DMS53 treated with DMSO at 0.1 percent for 48 hours (cell line): ENCODE results near the gene MAPK1IP1L.
A peak's percentile ranks its signal among the peaks of the same experiment; 100 is the strongest.

ENCODE experiments used
- DNase-seq: peaks from one replicate; lab custom pipeline; 2025; ENCODE audit not compliant: unreplicated experiment; lab: John Stamatoyannopoulos, UW

Gene MAPK1IP1L

DNA sequence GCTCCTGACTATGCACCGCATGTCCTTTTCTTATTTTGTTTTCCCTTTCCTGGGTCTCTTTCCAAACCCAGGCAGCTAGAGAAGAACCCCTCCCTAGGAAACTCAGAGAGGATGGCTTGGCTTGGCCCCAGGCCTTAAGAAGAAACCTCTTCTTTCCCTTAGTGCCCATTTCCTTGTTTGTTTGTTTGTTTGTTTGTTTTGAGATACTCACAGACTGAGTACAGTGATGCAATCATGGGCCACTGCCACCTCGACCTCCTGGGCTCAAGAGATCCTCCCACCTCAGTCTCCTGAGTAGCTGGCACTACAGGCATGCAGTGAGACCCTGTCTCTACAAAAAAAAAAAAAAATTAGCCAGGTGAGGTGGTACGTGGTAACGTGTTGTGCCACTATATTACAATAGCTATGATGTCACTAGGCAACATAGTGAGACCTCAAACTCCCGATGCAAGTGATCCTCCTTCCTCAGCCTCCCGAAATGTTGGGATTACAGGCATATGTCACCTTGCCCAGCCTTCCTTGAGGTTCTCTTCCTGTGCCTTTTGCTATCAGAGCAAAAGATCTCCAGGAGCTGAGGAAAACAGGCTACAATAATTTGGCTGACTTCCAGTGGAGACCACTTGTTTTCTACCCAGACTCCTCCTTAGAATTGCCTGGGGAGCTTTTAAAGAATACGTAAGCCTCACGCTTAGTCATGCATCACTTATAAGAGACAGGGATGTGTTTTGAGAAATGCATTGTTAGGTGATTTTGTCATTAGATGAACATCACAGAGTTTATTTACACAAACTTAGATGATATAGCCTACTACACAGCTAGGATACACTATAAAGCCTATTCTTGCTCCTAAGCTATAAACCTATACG, 43.1 kb downstream of the MAPK1IP1L start:
- no peak for DNase-seq

DNA sequence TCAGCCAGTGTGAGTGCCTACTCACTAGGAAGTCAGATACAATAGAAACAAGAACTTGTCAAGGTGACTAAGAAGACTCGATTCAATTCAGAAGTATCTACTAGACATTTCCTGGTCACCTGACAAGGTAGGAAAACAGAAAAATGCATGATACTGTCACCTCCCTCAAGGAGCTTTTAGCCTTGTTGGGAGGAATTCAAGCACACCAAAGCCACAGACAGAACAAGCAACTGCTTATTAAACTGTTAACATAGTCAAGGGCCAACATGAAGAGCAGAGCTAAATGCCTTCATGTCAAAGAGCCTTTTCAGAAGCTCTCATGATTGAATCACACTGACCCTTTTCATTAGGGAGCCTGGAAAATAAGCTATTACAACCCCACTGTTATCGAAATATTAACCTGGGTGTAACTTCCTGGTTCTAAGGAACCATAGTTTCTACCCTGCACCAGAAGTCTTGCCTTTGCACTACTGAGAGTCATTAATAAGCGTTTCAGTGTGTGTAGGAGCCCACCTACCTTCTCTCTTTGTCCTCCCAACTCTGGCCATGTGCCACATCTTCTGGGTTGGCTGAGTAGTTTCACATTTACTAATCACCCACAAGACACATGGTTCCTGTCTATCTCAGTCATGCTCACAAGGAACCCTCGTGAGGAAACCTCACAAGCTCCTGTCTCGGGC, 46.6 kb downstream of the MAPK1IP1L start:
- no peak for DNase-seq

DNA sequence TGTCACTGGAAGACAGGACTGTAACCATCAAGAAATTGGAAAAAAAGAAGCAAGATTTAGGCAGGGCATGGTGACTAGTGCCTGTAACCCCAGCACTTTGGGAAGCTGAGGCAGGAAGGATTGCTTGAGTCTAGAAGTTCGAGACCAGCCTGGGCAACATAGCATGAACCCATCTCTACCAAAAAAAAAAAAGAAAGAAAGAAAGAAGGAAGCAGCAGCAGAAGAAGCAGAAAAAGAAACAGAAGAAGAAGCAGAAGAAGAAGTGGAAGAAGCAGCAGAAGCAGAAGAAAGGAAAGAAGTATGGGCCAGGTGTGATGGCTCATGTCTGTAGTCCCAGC, 47.1 kb downstream of the MAPK1IP1L start:
- no peak for DNase-seq

DNA sequence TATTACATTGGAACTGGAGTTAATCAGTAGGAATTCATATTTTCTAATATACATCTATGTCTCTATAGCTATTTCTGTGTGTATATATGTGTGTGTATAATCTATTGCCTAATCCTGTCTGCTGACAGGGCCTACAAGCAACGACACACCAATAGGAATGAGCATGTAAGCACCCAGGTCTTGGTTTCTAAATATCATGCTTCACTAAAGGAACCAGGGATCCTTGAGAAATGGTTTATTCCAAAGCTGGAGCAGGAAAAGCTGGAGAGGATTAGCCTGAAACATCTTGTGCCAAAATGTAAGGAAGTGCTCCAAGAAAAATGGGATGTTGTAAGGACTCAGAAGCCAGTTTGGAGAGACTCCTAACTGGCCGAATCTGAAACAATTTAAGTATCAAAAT, 48.3 kb downstream of the MAPK1IP1L start:
- DNase-seq: no peak

DNA sequence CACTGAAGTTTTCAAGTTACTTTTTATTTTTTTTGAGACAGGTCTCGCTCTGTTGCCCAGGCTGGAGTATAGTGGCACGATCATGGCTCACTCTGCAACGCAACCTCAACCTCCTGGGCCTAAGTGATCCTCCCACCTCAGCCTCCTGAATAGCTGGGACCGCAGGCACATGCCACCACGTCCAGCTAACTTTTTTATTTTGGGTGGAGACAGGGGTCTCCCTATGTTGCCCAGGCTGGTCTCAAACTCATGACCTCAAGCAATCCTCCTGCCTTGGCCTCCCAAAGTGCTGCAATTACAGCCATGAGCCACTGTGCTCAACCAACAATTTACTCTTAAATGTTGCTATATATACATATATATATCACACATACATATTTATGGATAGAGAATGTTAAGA, 50.3 kb downstream of the MAPK1IP1L start:
- DNase-seq: no peak

DNA sequence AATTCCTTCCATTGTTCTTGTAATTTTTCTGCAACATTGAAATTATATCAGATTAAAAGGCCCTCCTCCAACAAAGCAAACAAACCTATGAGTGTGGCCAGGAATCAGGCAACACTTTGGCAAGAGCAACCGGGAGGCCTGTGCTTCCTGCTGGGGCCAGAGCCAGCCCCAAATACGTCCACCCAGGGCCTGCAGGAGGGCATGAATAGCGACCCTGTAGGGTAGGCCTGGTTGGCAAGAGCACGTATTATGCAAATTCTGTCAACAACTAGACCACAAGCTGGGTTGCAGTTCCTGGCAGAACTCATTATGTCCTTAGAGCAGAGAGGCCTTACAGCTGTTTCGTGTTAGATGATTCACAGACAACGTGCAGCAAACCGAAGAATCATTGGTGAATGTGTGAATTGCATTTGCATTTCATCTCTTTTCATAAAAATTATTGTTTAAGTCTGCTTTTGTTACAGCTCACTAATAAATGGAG, 50.7 kb downstream of the MAPK1IP1L start:
- DNase-seq: peak; percentile 48

DNA sequence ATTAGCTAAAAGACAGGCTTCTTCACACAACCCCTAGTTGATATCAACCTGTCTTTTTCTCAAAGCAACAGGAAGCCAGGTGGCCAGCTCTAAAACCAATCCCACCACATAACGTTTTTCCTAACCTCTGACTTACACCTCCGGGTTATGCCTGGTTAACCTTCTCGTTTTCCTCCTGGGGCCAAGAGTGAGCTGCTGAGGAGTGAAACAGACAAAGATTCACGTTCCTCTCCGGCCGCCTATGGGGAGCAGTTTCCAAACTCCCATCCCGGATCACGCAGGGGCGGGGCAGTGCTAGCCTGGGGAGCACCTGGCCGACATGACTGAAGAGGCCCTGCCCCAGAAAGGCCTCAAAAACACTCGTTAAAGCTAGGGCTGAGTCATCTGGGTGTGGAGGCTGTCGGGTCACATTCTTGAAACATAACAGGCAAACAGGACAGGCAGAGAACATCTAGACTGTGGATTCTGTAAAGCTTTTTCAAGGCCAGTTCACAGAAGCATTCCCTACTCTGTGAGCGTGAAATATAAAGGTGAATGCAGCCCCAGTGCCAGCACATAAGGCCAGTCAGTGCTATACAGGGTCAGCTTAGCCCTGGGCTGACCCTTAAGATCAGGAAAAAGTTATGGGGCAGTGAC, 51.7 kb downstream of the MAPK1IP1L start:
- DNase-seq: peak; percentile 92

DNA sequence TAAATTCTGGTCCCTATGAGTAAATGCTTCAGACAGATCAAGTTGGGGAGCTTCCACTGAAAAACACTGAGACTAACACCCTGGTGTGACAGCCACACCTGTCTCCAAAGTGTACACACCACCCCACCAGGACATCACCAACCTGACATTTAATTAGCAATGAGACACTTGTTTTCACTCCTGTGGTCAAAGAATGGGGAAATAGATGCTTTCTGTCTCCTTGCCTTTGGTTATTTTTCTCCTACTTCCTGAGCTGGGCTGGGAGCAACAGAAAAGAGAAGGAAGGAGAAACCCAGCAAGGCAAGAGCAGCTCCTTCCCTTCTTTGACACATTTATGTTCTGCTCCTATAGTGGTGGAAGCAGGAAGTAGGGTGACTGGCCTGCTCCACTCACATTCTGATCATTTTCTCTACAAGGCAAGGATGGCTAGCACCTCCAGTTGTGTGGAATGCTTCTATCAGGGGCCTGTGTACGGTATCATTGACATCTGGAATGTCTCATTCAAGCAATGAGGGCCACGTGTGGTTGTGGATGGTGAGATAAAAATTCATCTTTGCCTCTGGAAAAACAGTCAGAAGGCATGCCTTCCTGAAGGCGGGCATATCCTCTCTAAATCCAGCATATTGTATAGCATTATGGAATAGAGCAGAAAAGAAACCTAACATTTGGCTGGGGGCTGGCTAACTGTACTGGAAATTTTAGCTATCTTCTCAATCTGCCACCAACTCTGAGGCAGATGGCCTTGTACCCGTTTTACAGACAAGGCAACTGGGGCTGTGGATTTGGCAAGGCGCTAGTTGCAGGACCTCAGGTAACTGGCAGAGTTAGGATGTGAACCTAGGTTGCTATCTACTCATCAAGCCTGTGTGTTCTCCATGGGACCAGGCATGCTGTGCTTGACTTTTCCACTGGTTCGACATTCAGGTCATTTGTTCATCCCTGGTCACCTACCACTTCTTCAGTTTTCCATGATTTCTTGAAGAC, 52.8 kb downstream of the MAPK1IP1L start:
- DNase-seq: no peak

DNA sequence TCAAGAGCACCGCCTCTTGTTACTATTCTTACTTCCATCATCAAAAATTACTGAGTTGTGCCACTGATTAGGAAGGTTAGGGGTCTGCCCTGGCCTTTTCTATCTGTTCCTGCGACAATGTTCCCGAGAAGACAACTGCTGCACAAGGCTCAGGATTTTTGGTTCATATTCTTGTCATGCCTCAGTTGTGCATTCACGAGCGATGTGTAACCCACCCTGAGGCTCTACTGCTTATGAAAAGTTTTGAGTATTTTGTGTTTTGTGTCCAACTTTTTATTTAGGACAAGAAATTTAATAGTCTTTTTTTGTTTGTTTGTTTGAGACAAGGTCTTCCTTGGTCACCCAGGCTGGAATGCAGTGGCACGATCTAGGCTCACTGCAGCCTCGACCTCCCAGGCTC, 54.5 kb downstream of the MAPK1IP1L start:
- DNase-seq: no peak

DNA sequence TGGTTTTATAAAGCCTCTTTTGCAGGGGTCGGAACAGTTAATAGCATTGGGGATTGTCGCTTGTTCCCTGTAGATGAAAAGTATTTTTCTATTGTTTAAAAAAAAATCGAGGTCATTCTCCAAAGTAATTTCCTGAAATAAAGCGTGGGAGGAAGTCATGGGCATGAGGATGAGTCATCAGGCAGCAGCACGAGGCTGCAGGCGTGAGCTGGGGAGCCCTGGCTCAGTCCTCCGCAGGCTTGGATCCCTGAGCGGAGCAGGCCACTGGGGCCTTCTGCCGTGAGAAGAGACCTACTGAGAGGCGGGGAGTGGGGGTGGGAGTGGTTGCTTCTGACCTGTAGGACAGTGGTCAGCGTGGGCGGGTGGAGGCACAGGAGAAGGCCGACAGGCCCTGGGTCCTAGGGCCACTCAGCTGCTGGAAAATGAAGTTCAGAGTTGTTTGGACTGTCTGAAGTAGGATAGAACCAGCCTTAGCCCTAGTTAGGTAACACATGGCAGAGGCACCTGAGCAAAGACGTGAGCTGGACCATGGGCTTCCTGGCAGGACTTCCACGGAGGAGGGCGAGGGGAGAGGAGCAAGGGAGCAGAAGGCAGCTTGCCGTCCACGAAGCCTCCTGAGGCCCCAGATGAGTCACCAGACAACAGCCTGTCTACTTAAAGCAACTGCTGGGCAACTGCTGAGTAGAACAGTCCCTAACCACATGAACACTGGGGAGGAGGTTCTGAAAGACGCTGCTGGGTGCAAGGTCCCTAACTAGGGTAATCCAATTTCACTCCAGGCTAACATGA, 56.5 kb downstream of the MAPK1IP1L start:
- DNase-seq: peak; percentile 64

DNA sequence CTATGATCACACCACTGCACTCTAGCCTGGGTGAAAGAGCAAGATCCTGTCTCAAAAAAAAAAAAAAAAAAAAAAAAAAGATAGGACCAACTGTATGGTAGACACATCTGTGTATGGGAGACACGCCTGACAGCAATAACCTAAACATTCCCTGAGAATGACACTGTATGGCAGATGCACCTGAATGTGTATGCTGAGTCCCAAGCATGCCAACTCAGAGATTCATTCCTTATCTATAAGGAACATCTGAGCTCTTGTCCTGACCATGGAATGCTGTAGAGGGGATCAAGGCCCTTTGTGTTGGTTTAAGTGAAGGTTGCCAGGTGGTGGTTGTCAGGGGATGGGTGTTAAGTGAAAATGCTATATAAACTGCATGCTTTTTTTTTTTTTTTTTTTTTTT, 58.4 kb downstream of the MAPK1IP1L start:
- no peak for DNase-seq

DNA sequence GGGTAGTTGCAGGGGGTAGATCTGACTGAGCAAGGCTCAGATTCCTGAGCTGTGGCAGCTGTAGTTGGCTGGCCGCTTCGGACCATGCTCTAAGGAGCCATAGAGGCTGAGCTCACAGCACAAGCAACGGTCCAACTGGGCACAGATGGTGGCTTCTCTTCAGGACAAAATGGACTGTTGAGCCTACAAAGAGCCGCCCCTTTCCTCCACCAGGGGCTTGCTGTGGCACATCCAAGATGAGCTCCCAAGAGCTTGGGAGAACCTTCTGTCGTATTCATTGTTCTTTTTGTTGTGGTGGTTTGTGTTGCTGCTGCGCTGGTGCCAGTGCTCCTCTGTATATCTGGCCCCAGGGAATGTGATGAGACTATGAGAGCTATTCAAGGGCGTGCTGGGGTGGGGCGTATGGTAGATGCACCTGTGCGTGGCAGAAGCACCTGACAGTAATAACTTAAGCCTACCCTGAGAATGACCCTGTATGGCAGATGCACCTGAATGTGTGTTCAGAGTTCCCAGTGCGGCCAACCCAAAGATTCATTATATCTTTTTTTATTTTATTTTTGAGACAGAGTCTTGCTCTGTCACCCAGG, 59.8 kb downstream of the MAPK1IP1L start:
- no peak for DNase-seq

DNA sequence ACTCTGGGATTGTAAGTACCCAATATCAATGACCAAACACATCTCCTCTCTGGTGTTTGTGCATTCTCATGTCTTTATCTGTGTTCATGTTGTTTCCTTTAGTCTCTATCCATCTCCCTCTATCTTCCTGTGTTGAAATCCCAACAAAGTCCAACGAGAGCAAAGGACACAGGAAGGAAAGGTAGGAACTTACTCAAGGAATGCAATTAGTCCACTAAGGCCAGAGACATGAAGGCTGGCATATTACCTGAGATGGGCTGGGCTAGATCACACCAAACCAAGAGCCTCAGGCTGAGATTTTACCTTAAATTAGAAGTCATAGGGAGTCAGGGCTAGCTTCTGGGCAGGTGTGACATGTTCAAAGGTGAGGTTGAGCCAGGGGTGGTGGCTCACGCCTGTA, 63.3 kb downstream of the MAPK1IP1L start:
- no peak for DNase-seq

DNA sequence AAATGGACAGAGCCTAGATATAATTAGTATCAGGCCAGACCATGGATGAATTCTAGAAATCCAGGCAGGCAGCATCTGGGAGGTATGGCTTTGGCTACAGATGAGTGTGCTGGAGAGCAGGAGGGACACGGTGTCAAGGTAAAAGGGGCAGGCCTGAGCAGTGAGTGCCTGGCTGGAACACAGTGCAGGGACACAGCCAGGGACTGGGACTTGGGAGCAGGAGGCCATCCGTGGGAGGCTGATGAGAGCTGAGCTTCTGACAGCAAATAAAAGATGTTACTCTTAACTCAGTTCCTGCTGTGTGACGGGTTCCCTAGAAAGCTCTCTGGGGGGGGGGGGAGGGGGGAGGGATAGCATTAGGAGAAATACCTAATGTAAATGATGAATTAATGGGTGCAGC, 64.0 kb downstream of the MAPK1IP1L start:
- DNase-seq: no peak

DNA sequence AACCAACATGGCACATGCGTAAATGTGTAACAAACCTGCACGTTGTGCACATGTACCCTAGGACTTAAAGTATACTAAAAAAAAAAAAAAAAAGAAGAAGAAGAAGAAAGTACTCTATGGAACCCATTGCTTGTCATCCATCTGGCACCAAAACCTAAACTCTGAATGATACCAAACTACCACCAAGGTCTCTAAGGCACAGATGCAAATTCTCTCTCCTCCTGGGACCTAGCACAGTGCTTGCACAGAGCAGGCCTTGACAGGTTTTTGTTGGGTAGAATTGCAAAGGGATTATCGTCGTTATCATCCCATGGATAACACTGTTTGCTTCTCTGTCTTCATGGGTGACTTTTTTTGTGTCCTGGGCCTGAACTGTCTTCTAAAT, 64.4 kb downstream of the MAPK1IP1L start:
- DNase-seq: no peak

DNA sequence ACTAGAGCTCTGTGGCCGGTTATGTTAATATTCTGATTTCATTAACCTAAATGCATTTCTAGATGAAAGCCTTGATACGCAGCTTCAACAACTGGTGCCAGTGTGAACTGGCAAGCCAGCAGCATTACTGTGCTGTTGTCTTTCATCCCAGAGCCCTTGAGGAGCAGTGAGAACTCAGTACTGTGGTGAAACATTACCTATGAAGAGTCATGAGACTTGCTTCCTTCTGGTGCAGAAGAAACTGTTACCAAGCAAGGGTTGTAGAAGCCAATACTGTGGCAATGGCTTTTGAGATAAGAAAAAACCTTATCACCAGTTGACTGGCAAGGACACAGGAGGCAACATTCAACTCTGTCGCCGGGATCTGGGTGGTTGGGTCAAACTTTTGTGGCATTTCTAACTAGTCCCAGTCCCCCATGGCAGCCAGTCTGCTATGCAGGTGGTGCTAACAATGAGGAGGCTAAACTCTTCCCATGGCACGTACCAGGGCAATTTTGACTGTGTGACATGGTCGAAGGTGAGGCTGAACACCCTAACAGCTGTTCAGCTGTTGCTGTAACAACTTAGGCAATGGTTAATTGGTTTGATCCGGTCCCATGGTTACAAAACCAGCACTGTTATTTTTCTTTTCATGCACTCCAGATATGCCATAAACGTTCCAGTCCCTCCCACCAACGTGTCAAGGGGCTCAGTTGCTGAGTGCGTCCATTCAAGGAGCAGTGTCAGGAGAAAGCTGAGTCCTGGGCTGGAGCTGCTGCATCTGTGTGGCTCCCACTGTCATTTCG, 65.0 kb downstream of the MAPK1IP1L start:
- DNase-seq: no peak

DNA sequence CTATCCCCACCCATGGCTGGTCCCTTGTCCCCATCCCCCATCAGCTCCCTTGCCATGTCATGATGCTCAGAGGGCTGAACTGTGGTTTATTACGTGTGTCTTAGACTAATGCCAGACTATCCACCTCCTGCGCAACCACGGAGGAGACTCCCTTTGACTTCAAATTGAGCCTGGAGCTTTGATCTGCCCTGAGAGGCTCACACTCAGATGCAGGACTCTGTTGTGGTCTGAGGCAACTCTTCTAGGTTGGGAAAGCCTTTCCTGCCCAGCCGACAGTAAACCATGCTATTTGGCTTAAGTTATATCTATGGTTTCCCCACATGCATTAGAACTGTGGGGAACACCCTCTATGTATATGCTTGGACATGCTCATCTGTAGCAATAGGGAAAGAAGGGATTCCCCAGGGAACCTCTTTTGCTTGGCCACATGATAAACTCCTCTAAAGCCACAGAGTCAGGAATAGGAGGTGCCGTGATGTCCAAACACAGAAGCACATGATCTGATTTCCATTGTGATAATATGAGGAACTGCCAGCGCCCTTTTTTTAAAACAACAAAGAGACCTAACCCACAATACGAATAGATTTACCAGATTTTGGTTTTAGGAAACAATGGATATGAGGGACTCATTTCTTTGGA, 66.5 kb downstream of the MAPK1IP1L start:
- no peak for DNase-seq

DNA sequence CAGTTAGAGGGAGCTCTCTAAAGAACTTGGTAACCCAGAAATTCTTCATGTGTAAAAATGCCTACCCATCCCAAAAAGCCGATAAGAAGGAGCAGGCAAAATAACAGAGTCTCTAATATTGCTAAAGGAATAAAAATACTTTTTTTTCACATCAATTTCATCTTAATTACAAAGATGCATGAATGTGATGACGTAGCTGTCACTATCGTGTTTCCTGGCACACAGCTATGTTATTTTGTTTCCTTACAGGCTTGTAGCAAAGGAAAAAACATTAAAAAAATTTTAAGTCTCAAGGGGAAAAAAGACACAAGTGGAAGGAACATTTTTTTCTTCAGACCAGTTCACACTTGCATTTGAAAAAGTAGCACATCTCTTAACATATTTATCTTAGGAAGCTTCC, 67.3 kb downstream of the MAPK1IP1L start:
- DNase-seq: no peak
